Measurements from ENCODE around the gene PELI3.

GRCh38 chr11:66464916-66465315 lies 1.8 kb upstream of the PELI3 start:
- no peak for TF ChIP-seq CTCF (conservative IDR thresholded peaks at IDR 0.05; ENCODE audit: low read length)
- TF ChIP-seq EZH2phosphoT487 (IDR thresholded peaks at IDR 0.05; ENCODE audit: borderline replicate concordance, low read depth, low read length) = no peak
